ENCODE results near the gene GATAD2A. TPM values are rescaled to one million over a fixed set of nuclear protein-coding genes. Genes with fewer than 3 reads are reported as not detected.

The GATAD2A gene
- total and polyA plus RNA-seq, 2 of the 8 experiments (the other 6 are each of a cell fraction or from before 2014, with no cell fraction given), result 38.4 to 205 TPM

- Histone ChIP-seq H2AK5ac (ENCODE audit: low read depth, low read length) (peak overlapping the region; percentile 12; the same call in 1 of the 2 replicates), H4K91ac (replicated peaks; ENCODE audit: insufficient read length, low read length) (no peak overlapping the region), H3K4ac (replicated peaks; ENCODE audit: insufficient read length, low read depth, low read length) (no peak overlapping the region), H2BK12ac (ENCODE audit: low read depth, low read length) (no peak overlapping the region), H4K5ac (ENCODE audit: insufficient read length, low read depth, low read length) (no peak overlapping the region), H3K79me1 (ENCODE audit: low read depth, low read length) (no peaks in the 10 kb centered on the region), H2BK20ac (ENCODE audit: low read length) (no peak overlapping the region), H3K4me3 (ENCODE audit: extremely low read depth in 1 of 4, insufficient read depth in 2 of 4, low read depth in 3 of 4, low read length in 4 of 4) (no peak overlapping the region), H3K18ac (ENCODE audit: extremely low read depth, low read length) (no peak overlapping the region), H3K23me2 (ENCODE audit: low read depth, low read length) (no peaks in the 10 kb centered on the region), H3K23ac (ENCODE audit: insufficient read length) (no peak overlapping the region), H3K27me3 (replicated peaks in 1 of 4; ENCODE audit: control insufficient read depth in 3 of 4, extremely low read depth in 1 of 4, insufficient read depth in 3 of 4, low read length in 3 of 4) (0 out of 7 replicates have a peak, but pooled peaks cover 0 to 4% (median 0%) of the 10 kb centered on the region in 4 experiments), H2BK15ac (ENCODE audit: low read length) (peak overlapping the region; percentile 61; the same call in 1 of the 2 replicates), H2AFZ (ENCODE audit: low read length) (no peak overlapping the region), H3K36me3 (ENCODE audit: control insufficient read depth in 2 of 4, insufficient read depth in 4 of 4, low read length in 3 of 4) (0 out of 8 replicates have a peak, but pooled peaks cover 0 to 3% (median 0%) of the 10 kb centered on the region in 4 experiments), H3K27ac (ENCODE audit: low read depth, low read length) (no peak overlapping the region), H3K9me3 (ENCODE audit: insufficient read depth in 2 of 2, low read depth in 1 of 2, low read length in 1 of 2) (no peaks in the 10 kb centered on the region), H3K56ac (replicated peaks; ENCODE audit: insufficient read length, low read depth, low read length) (no peak overlapping the region), H3K4me1 (replicated peaks in 1 of 4; ENCODE audit: control insufficient read depth in 3 of 4, insufficient read depth in 4 of 4, low read length in 3 of 4) (peaks cover 0 to 2% (median 0%) of the 10 kb centered on the region in 4 experiments; a peak in 5 of 7 replicates), H2BK5ac (ENCODE audit: low read depth, low read length) (no peak overlapping the region), H3K9ac (replicated peaks in 1 of 4; ENCODE audit: extremely low read depth in 1 of 4, low read depth in 3 of 4, low read length in 3 of 4) (no peak overlapping the region), H4K8ac (ENCODE audit: extremely low read depth, insufficient read depth, low read length) (no peak overlapping the region; the same call in 1 of the 2 replicates), H3K4me2 (ENCODE audit: insufficient read depth in 1 of 2, low read depth in 2 of 2, low read length in 2 of 2) (no peak overlapping the region), H4K20me1 (replicated peaks in 1 of 2; ENCODE audit: control insufficient read depth in 1 of 2, insufficient read depth in 2 of 2, low read length in 2 of 2) (no peaks in the 10 kb centered on the region), H3K79me2 (ENCODE audit: control insufficient read depth in 1 of 2, insufficient read depth in 2 of 2, low read length in 2 of 2) (no peaks in the 10 kb centered on the region), H2BK120ac (replicated peaks; ENCODE audit: low read depth, low read length) (no peak overlapping the region), H3K14ac (ENCODE audit: insufficient read length) (no peak overlapping the region)
- CTCF ChIA-PET (ENCODE audit: partially characterized antibody), result interaction anchor here (0.6 to 8.7 kb wide), 19 partner anchors 10 to 1055 kb away, joined by 3 to 146 read pairs (median 4); no protein-coding TSS in a partner anchor
- no peak for DNase-seq (ENCODE audit: low read depth in 1 of 2, low spot score in 2 of 2)
- POLR2A ChIA-PET (ENCODE audit: partially characterized antibody), result interaction anchor here (0.7 to 8.3 kb wide), 8 partner anchors 21 to 183 kb away, joined by 3 to 44 read pairs (median 3); partner anchors contain the start of gene GATAD2A
- no peak for FAIRE-seq
- WGBS, 2 experiments (ENCODE audit: extremely low coverage in 1 of 2, insufficient coverage in 1 of 2, insufficient read length in 1 of 2, insufficient replicate concordance in 2 of 2, low coverage in 1 of 2, low lambda C conversion rate in 2 of 2, missing lambda C conversion rate in 1 of 2), result 96% methylated on average over 4 of the region's 4 CpGs; no CpG with 5 or more reads in 1 of the 2 experiments
- TF ChIP-seq NANOG (IDR thresholded peaks at IDR 0.05; ENCODE audit: insufficient read depth, low read depth, low read length, poor library complexity, severe bottlenecking) (no peak), ATF2 (IDR thresholded peaks at IDR 0.05; ENCODE audit: low read length) (no peak), EP300 (IDR thresholded peaks at IDR 0.05; ENCODE audit: borderline replicate concordance in 1 of 2, low read depth in 2 of 2, low read length in 2 of 2) (no peak), POU5F1 (IDR thresholded peaks at IDR 0.05; ENCODE audit: low read depth, low read length) (no peak), BRCA1 (IDR thresholded peaks at IDR 0.05; ENCODE audit: low read depth, low read length) (no peak), RXRA (IDR thresholded peaks at IDR 0.05; ENCODE audit: insufficient read depth, low read depth, low read length) (no peak), USF2 (IDR thresholded peaks at IDR 0.05; ENCODE audit: low read length) (no peak), RAD21 (IDR thresholded peaks at IDR 0.05 in 1 of 2, conservative IDR thresholded peaks at IDR 0.05 in 1 of 2; ENCODE audit: low read depth in 2 of 2, low read length in 2 of 2) (no peak), ZNF274 (IDR thresholded peaks at IDR 0.05; ENCODE audit: borderline replicate concordance, extremely low read depth, low read length) (no peak)
These were observed 43.4 kb upstream of the GATAD2A start for GRCh38 chr19:19362075-19362474.

Data from H1 (cell line).